ENCODE results near the gene CENPX. TPM values are rescaled to one million over a fixed set of nuclear protein-coding genes. Genes with fewer than 3 reads are reported as not detected.
A peak's percentile ranks its signal among the peaks of the same experiment; 100 is the strongest.

Gene CENPX
- total and polyA plus RNA-seq, 2 of the 13 experiments (the other 11 are each of a cell fraction or from before 2014, with no cell fraction given) = 92.7 to 170 TPM

DNA sequence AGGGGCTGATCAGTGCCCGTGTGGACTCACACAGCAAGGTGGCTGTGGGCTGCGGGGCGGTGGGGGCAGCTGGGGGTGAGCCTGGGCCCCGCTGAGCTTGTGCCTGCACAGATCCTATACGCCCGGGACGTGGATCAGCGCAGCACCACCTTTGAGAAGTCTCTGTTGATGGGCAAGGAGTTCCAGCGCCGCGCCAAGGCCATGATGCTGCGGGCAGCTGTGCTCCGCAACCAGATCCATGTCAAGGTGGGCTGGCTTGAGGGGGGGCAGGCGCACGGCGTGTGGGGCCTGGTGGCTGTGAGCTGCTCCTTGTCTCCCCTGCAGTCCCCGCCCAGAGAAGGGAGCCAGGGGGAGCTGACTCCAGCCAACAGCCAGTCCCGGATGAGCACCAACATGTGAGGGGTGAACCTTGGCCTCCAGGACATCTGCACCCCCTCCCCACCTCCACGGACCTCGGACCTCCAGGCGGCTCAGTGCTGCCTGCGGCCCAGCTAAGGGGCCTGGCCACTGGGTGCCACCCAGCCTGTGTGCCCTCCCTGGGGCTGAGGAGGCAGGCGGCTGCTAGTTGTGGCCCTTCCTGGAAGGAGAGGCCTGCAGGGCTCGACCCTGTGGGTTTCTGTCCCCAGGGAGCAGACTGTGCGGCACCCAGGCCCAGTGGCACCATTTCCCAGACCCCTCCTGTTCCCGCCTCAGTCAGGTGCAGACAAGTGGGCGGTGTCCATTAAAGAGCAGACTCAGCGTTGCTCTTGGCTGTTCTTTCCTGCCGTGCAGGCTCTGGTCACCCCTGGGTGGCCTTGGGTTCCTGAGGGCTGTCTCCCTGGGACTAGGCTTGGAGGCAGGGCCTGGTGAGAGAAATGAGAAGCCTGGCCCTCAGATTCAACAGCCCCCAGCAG is 34.3 kb upstream of the CENPX start (continued):
- TF ChIP-seq ZNF510 (CRISPR knock-in tag; IDR thresholded peaks at IDR 0.05; ENCODE audit: low read depth) = no peak
- no peak; the same call in 1 of the 2 replicates for TF ChIP-seq NFKB2 (CRISPR knock-in tag; IDR thresholded peaks at IDR 0.05; ENCODE audit: borderline replicate concordance)
- TF ChIP-seq NR2C2 (CRISPR knock-in tag; IDR thresholded peaks at IDR 0.05; ENCODE audit: borderline replicate concordance) = peak; percentile 90
- TF ChIP-seq MYC (CRISPR knock-in tag; IDR thresholded peaks at IDR 0.05; ENCODE audit: borderline replicate concordance) = peak; percentile 74; the same call in 1 of the 2 replicates
- TF ChIP-seq ZNF326 (CRISPR knock-in tag; IDR thresholded peaks at IDR 0.05; ENCODE audit: borderline replicate concordance) = no peak
- TF ChIP-seq, protein P1, sequence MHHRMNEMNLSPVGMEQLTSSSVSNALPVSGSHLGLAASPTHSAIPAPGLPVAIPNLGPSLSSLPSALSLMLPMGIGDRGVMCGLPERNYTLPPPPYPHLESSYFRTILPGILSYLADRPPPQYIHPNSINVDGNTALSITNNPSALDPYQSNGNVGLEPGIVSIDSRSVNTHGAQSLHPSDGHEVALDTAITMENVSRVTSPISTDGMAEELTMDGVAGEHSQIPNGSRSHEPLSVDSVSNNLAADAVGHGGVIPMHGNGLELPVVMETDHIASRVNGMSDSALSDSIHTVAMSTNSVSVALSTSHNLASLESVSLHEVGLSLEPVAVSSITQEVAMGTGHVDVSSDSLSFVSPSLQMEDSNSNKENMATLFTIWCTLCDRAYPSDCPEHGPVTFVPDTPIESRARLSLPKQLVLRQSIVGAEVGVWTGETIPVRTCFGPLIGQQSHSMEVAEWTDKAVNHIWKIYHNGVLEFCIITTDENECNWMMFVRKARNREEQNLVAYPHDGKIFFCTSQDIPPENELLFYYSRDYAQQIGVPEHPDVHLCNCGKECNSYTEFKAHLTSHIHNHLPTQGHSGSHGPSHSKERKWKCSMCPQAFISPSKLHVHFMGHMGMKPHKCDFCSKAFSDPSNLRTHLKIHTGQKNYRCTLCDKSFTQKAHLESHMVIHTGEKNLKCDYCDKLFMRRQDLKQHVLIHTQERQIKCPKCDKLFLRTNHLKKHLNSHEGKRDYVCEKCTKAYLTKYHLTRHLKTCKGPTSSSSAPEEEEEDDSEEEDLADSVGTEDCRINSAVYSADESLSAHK (CRISPR knock-in tag; IDR thresholded peaks at IDR 0.05; ENCODE audit: borderline replicate concordance) = no peak
- no peak for TF ChIP-seq ATM (IDR thresholded peaks at IDR 0.05; ENCODE audit: borderline replicate concordance)
- TF ChIP-seq, protein P2, sequence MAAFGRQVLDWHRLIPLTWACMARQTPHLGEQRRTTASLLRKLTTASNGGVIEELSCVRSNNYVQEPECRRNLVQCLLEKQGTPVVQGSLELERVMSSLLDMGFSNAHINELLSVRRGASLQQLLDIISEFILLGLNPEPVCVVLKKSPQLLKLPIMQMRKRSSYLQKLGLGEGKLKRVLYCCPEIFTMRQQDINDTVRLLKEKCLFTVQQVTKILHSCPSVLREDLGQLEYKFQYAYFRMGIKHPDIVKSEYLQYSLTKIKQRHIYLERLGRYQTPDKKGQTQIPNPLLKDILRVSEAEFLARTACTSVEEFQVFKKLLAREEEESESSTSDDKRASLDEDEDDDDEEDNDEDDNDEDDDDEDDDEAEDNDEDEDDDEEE (CRISPR knock-in tag; IDR thresholded peaks at IDR 0.05) = no peak
- no peak for TF ChIP-seq AKAP8 (CRISPR knock-in tag; IDR thresholded peaks at IDR 0.05)
- TF ChIP-seq, protein P3, sequence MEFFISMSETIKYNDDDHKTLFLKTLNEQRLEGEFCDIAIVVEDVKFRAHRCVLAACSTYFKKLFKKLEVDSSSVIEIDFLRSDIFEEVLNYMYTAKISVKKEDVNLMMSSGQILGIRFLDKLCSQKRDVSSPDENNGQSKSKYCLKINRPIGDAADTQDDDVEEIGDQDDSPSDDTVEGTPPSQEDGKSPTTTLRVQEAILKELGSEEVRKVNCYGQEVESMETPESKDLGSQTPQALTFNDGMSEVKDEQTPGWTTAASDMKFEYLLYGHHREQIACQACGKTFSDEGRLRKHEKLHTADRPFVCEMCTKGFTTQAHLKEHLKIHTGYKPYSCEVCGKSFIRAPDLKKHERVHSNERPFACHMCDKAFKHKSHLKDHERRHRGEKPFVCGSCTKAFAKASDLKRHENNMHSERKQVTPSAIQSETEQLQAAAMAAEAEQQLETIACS (CRISPR knock-in tag; IDR thresholded peaks at IDR 0.05) = no peak
- peak in 1 of 2 experiments; percentile 20; a peak in 1 of 4 replicates for TF ChIP-seq NR2F1 (CRISPR knock-in tag; IDR thresholded peaks at IDR 0.05)
- TF ChIP-seq SNAI1 (CRISPR knock-in tag; IDR thresholded peaks at IDR 0.05; ENCODE audit: borderline replicate concordance) = peak; percentile 52; the same call in 1 of the 2 replicates
- TF ChIP-seq, protein P4, sequence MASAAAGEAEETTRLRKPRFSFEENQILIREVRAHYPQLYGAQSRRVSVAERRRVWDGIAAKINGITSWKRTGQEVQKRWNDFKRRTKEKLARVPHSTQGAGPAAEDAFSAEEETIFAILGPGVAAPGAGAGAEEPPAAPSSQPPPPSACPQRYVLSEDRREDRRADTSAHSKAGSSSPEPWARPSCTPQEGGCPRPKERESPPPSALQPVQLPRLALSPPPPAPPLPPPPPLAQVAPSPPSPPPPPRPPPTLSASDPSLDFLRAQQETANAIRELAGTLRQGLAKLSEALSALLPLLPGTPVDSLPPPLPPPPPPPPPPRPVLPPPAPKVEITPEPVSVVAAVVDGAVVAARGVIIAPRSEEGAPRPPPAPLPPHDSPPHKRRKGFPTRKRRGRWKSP (CRISPR knock-in tag; IDR thresholded peaks at IDR 0.05) = no peak; the same call in 1 of the 2 replicates
- TF ChIP-seq RFX1 (IDR thresholded peaks at IDR 0.05) = no peak
- TF ChIP-seq REL (CRISPR knock-in tag; conservative IDR thresholded peaks at IDR 0.05) = peak; percentile 42; the same call in 1 of the 2 replicates
- 0 out of 2 replicates have a peak, but pooled peaks have one; percentile 24 for TF ChIP-seq ZBTB1 (CRISPR knock-in tag; IDR thresholded peaks at IDR 0.05; ENCODE audit: borderline replicate concordance)
- no peak for TF ChIP-seq SYNCRIP (IDR thresholded peaks at IDR 0.05; ENCODE audit: insufficient read depth, low read depth, low read length)
- no peak for TF ChIP-seq BCL6 (CRISPR knock-in tag; IDR thresholded peaks at IDR 0.05)
- peak; percentile 82; the same call in 1 of the 3 replicates for TF ChIP-seq MXI1 (IDR thresholded peaks at IDR 0.05; ENCODE audit: borderline replicate concordance, low read depth, low read length)
- TF ChIP-seq RAD51 (IDR thresholded peaks at IDR 0.05; ENCODE audit: borderline replicate concordance) = no peak
- peak; percentile 44; the same call in 1 of the 2 replicates for TF ChIP-seq NFYC (CRISPR knock-in tag; IDR thresholded peaks at IDR 0.05)

Data from HepG2 (cell line).